HL-60/S4 treated with retinoic acid at 250 ng/mL for 4 days and 3 days (cell line): ENCODE measurements around the gene CCR5.
"Not testable (repeated sequence)": the region's sequence is repeated elsewhere in the genome, so short reads cannot be mapped to it uniquely, and the experiment has no call there.

ENCODE experiments used
- in situ Hi-C: fragments of 300-500 bp; cut with MboI; formaldehyde crosslinking; loops from 2 replicates; pipeline ENCODE4 v1.7.0; 2022; ENCODE audit warnings: low sequenced_read_pairs

Gene CCR5

GRCh38 chr3:46380471-46381221, 9.9 kb downstream of the CCR5 start:
- in situ Hi-C loops: no loop called here

DNA sequence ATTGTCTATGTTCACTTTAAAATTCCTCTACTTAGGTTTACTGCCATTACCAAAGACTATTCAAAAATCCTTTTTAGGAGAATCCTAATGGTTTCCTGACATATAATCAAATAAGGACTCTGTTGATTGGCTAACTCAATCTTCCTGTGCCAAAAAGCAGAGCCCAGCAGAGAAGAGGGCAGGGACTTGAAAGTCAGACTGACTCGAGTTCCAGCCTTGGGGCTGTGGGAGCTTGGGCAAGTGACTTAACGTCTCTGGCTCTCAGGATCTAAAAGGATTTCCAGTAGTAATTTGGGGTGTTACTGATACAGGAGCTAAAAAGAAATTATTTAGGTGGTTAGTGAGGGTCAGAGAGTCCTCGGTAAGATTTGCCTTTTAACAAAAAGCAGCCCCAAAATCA, 10.9 kb downstream of the CCR5 start:
- in situ Hi-C loops: no loop called here

DNA sequence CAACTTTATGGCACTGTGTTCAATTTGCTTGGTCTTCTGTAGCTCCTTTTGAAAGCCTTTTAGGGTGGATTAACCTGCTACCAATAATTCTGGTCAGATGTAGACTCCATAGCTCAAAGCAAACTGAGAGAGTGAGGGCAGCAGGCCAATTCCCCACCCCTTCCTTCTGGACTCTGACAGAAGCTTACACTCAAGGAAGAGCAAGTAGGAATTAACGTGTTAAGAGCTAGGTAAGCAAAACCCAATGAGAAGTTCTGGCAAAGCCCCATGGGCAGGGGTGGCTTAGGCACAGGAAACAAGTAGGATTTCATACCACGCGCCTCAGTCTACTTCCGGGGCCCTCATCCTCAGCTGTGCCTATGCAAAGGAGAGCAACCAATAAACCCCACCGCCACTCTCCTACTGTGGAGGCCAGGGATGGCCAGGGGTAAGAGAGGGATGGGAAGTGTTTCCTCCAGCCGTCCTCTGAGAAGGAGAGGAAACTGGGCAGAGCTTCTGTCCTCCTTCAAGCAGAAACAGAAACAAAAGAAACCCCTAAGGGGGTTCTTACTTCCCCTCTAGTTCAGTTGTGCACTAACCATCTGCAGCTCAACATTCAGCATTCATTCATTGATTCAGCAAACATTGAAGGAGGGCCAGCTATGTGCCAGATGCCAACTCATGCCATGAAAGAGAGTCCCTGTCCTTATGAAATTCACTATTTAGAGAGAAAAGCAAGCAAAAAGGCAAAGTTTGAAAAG, 12.6 kb downstream of the CCR5 start:
- in situ Hi-C loops: no loop called here

DNA sequence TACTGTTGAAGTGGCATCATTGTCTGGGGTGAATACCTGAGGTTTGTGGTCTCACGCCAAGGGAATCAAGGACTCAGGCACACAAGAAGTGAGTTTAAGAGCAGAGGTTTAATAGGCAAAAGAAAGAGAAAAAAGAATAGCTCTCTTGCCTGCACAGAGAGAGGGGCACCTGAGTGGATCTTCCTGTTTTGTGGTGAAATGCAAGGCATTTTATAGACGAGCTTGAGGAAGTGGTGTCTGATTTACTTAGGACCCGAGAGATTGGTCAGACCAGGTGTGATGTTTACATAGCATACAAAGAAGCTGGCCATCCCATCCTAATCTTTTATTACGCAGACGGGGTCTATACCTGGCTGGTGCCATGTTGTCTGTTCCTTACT, 13.2 kb downstream of the CCR5 start:
- in situ Hi-C loops: no loop called here

DNA sequence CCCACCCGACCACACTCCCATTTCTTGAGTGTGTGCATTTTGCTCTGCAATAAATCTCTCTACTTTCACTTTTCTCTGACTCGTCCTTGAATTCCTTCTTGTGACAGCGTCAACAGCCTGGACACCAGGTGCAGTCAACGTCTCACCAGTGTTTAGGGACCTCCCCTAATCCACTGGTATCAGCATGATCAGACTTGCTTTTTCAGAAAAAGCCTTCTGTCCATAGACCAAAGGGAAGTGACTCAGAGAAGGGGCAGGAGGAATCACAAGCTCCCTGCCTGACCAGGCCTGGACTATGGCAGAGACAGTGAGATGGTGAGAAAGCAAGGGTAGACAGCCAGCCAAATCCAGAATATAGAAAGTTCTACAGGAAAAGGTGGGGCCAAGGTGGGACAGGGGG, 15.5 kb downstream of the CCR5 start:
- in situ Hi-C loops: no loop called here

DNA sequence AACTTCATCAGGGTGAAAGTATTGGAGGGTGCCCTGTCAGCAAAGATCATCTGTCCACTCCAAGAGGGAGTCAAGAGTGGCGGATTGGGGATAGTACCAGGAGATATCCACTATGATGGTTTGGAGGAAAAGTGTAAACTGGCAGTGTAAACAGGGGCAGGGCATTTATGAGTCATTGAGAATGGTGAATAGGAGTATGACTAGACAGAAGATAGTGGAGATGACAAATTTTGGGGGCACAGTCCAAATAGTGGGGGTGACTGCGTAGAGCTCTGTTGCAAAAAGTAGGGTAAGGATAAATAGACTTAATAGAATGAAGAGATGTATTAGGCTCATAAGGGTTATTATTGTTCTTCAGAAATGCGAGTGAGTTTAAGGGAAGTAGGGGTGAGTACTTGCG, 18.1 kb downstream of the CCR5 start:
- in situ Hi-C loops: not testable (repeated sequence)

DNA sequence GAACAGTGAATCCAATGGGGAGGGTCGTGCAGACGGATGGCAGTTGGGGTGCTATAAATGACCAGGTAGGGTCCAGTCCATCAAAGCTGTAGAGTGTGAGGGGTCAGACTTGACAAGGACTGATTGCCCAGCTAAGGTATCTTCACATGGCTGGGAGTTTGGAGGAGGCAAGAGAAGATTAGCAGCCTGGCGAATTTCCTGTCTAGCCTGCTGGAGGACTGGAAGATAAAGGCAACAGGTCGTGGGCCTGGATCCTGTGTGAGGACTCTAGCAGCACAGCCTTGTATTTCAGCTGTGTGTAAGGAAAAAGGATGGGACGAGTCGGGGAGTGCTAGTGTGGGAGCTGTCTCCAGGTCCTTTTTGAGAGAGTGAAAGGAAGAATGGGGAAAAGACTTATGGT, 18.6 kb downstream of the CCR5 start:
- in situ Hi-C loops: no loop called here

- in situ Hi-C loops: not testable (repeated sequence)
These were observed 20.8 kb downstream of the CCR5 start for GRCh38 chr3:46391526-46391925.

- in situ Hi-C loops: no loop called here
These were observed 22.3 kb downstream of the CCR5 start for GRCh38 chr3:46393011-46393410.

GRCh38 chr3:46393554-46394434, 23.0 kb downstream of the CCR5 start:
- in situ Hi-C loops: no loop called here

DNA sequence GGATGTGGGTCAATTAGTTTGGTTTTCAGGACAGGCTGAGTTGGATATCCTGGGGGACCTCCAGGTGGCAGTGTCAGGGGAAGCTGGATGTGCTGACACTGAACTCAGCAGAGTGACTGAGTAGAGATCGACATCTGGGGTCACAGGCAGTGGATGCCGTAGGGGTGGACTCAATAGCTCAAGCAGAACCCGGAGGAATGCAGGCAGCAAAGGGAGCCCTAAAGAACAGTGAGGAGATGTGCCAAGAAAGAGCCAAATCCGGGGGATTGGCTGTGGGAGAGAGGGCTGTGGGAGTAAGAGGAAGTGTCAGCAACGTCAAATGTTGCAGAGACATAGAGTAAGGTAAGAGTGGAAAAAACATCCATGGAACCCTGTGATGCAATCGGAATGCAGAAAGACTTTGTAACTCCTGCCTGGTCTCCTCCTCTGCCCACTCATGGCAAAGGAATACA, 24.5 kb downstream of the CCR5 start:
- in situ Hi-C loops: no loop called here

DNA sequence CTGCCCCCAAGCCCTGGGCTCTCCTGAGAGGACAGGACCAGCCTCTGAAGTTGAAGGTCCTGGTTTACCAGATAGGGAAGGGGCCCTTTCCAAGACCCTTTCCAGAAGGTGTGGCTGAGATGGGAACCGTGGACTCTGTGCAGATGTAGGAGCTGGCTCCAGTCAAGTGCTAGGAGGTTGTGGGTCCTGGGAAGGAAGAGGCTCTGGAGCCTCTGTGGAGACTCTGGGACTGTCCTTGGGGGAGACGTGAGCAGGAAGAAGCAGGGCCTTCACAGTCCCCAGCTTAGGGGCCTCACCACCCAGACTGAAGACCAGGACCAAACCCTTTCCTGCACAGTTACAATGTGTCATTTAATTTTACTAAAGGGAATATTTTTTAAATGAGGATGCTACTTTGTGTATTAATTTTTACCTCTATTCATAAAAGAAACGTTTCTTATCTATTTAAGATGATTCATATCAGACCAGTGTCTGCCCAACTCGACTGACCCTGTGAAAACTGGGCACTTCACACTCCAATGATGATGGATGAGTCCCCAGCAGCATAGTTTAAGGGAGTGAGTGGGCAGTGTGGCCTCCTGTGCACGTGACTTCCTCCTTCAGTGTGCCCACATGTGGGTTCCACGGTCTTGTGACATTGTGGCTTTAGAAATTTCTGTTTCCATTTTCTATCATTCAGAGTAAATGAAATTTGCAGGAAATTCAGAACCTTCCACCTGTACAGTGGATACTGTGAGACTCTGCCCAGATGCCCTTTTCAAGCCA, 25.2 kb downstream of the CCR5 start:
- in situ Hi-C loops: no loop called here

- in situ Hi-C loops: no loop called here
These were observed 26.4 kb downstream of the CCR5 start for GRCh38 chr3:46397111-46397510.

DNA sequence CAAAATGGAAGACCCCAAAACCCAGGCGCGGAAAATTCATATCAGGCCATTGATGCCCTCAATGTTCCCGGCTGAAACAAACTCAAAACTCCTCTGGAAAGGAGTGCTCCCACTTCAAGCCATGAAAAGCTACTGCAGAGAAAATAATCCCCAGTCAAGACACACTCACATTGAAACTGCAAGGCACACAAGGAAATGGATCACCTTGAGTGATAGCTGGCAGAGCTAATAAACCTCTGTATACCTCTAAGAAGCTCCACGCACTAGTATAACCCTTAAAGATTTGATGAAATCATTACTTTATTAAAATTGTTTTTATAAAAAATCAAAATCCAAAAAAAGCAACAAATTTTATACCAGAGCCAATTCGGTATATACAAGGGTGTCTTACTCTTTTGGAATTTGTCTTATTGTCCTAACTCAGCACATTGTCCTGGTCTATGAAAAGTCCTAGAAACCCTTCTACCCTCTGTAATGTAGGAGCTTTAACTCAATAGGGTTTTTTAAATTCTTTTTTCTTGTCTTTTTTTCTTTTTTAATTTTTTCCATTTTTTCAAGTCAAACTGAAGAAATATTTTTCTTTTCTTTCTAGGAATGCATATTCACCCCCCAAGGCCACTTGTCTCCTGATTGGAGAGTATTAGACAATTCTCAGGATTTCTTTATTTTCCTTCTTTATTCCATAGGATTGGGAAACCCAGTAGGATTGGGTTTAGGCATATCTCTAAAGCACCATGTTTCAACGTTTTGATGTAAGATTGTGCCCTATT, 27.6 kb downstream of the CCR5 start:
- in situ Hi-C loops: no loop called here

DNA sequence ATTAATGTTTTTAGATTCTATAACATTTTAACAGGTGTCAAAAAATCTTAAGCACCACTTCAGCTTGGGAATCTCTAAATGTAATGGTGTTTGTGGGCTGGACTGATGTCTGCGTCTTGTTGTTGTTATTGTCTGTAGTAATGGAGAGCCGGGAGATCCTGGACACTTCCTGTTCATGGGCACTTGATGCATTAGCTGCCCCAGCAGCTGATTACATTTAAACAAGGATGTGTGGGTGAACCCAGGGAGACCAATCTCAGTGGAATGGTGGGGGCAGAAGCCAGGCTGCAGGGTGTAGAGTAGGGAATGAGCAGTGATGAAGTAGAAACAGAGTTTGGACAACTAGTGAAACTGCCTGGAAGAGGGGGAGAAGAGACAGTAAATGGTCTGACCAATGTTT, 28.4 kb downstream of the CCR5 start:
- in situ Hi-C loops: no loop called here

- in situ Hi-C loops: no loop called here
These were observed 28.8 kb downstream of the CCR5 start for GRCh38 chr3:46399557-46399956.

DNA sequence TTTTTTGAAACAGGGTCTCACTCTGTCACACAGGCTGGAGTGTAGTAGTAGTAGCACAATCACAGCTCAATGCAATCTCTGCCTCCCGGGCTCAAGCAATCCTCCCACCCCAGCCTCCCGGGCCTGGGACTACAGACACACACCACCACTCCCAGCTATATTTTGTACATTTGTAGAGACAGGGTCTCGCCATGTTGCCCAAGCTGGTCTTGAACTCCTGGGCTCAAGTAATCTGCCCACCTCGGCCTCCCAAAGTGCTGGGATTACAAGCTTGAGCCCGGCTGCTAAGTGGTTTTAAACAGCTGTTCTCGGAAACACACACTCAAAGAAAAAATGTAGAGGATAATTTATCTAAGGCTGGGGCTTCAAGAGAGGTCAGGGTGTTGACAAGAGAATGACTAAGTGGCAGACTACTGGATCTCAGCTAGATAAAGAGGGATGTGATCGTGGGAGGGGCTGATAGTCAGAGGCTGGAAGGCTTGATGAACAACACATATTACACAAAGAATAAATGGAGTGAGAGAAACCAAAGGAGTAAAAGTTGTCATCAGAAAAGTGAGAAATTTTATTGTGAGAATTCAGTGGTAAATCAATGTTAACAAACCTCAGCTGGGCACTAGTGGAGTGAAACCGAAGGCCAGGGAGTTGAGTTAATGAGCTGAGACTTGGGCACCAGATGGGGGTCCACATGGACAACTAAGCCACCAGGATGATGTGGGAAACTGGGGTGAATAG, 29.4 kb downstream of the CCR5 start:
- in situ Hi-C loops: no loop called here

DNA sequence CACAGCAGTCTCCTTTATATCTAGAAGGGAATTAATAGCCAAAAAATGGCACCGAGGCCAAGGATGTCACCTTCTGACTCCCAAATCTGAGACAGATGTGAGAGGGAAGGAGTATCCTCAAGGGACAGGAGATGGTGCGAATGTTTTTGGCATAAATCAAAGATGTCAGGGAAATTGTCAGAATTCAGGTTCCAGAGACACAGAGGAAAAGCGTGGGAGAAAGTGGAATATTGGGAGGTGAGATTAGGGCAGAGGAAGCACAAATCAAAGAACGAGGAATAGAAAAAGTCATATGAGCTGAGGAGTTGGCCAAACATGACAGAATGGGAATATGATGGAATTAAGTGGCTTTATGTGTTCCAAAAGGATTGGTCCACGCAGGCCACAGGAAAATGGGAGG, 30.1 kb downstream of the CCR5 start:
- in situ Hi-C loops: no loop called here

DNA sequence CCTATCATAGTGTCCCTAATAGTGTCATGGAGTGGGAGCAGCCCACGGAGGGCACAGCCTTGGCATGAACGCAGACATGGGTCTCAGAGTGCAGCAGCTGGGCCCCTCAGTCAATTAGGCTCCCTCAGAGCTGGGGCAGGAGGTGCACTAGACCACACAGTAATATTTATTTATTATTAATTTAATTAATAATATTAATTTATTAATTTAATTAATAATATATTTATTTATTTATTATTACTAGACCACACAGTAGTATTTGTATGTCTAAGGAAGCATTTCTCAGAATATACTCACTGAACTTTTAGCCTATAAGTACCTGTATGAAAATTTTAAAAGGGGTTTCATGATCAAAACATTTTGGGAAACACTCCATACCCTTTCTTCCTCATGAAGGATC, 30.8 kb downstream of the CCR5 start:
- in situ Hi-C loops: no loop called here
